ENCODE results near the gene DEXI.

GRCh38 chr16:10918294-10919002, 23.8 kb downstream of the DEXI start:
- no peak for TF ChIP-seq GATA3 (IDR thresholded peaks at IDR 0.05; ENCODE audit: low read depth, low read length)
- TF ChIP-seq GATA2 (IDR thresholded peaks at IDR 0.05; ENCODE audit: low read depth, low read length) = no peak

Data from SH-SY5Y (cell line).